Transverse colon (tissue), 3 donors: ENCODE results near the gene MED12L.

Experiments used
- CTCF ChIP-seq, 5 experiments: fragments of 200-600 bp in 3 of 5; fragments of 450-650 bp in 2 of 5; sonication (generic) in 3 of 5; IDR thresholded peaks; 1 replicate in 2 of 5; 2 replicates in 3 of 5; pipeline ENCODE4 v1.5.1; 2016 to 2017; ENCODE audit warnings: antibody characterized with exemption in 5 of 5, inconsistent platforms in 3 of 5, mild to moderate bottlenecking in 2 of 5, moderate library complexity in 1 of 5
- EP300 ChIP-seq: sonication (generic); formaldehyde crosslinking; IDR thresholded peaks from one replicate; pipeline ENCODE4 v1.6.1; 2017; ENCODE audit warnings: antibody characterized with exemption, low read depth
- POLR2A ChIP-seq: fragments of 450-650 bp; IDR thresholded peaks from one replicate; pipeline ENCODE4 v1.6.1; 2016; ENCODE audit warnings: antibody characterized with exemption, mild to moderate bottlenecking, moderate library complexity

GRCh38 chr3:151318313-151318712, 232.8 kb downstream of the MED12L start:
- TF ChIP-seq POLR2A, result no peak
- TF ChIP-seq CTCF (IDR thresholded peaks at IDR 0.05), result no peak
- no peak for TF ChIP-seq EP300
